ENCODE measurements around the gene SLC39A3. TPM values are rescaled to one million over a fixed set of nuclear protein-coding genes. Genes with fewer than 3 reads are reported as not detected.

SLC39A3 gene
- total and polyA plus RNA-seq, 2 experiments from 2014 or later: 33.5 to 47.4 TPM

- Mint-ChIP-seq H3K4me1 (no peaks in the 10 kb centered on the region), H3K4me3 (no peak overlapping the region), H3K36me3 (ENCODE audit: low read depth) (peaks cover 21% of the 10 kb centered on the region), H3K27me3 (ENCODE audit: insufficient read depth, low read depth, poor library complexity) (peaks cover 4% of the 10 kb centered on the region), H3K27ac (no peak overlapping the region), H3K9me3 (no peaks in the 10 kb centered on the region)
- no peak for DNase-seq (ENCODE audit: low spot score)
- H3K79me2 ChIP-seq (replicated peaks; ENCODE audit: insufficient read depth): peaks cover 87% of the 10 kb centered on the region
- no peak overlapping the region for H3K4me3 ChIP-seq
- no peaks in the 10 kb centered on the region for H3K27me3 ChIP-seq (ENCODE audit: insufficient read depth)
- no peaks in the 10 kb centered on the region for H3K9me2 ChIP-seq (ENCODE audit: insufficient read depth)
- no peak overlapping the region for H2AFZ ChIP-seq
- H3F3A ChIP-seq (replicated peaks; ENCODE audit: low read depth): no peaks in the 10 kb centered on the region
- no peak for ATAC-seq
- H3K4me1 ChIP-seq (ENCODE audit: insufficient read depth): no peaks in the 10 kb centered on the region
- H3K4me2 ChIP-seq: no peak overlapping the region
- peaks cover 62% of the 10 kb centered on the region for H4K20me1 ChIP-seq (replicated peaks; ENCODE audit: insufficient read depth)
- no peaks in the 10 kb centered on the region for H3K36me3 ChIP-seq (ENCODE audit: insufficient read depth)
- no peak for TF ChIP-seq CTCF (conservative IDR thresholded peaks at IDR 0.05; ENCODE audit: low read depth in 2 of 2)
- TF ChIP-seq EZH2phosphoT487 (IDR thresholded peaks at IDR 0.05; ENCODE audit: unreplicated experiment): no peak
- TF ChIP-seq ZNF114 (CRISPR knock-in tag; IDR thresholded peaks at IDR 0.05): no peak
- TF ChIP-seq, protein P1, sequence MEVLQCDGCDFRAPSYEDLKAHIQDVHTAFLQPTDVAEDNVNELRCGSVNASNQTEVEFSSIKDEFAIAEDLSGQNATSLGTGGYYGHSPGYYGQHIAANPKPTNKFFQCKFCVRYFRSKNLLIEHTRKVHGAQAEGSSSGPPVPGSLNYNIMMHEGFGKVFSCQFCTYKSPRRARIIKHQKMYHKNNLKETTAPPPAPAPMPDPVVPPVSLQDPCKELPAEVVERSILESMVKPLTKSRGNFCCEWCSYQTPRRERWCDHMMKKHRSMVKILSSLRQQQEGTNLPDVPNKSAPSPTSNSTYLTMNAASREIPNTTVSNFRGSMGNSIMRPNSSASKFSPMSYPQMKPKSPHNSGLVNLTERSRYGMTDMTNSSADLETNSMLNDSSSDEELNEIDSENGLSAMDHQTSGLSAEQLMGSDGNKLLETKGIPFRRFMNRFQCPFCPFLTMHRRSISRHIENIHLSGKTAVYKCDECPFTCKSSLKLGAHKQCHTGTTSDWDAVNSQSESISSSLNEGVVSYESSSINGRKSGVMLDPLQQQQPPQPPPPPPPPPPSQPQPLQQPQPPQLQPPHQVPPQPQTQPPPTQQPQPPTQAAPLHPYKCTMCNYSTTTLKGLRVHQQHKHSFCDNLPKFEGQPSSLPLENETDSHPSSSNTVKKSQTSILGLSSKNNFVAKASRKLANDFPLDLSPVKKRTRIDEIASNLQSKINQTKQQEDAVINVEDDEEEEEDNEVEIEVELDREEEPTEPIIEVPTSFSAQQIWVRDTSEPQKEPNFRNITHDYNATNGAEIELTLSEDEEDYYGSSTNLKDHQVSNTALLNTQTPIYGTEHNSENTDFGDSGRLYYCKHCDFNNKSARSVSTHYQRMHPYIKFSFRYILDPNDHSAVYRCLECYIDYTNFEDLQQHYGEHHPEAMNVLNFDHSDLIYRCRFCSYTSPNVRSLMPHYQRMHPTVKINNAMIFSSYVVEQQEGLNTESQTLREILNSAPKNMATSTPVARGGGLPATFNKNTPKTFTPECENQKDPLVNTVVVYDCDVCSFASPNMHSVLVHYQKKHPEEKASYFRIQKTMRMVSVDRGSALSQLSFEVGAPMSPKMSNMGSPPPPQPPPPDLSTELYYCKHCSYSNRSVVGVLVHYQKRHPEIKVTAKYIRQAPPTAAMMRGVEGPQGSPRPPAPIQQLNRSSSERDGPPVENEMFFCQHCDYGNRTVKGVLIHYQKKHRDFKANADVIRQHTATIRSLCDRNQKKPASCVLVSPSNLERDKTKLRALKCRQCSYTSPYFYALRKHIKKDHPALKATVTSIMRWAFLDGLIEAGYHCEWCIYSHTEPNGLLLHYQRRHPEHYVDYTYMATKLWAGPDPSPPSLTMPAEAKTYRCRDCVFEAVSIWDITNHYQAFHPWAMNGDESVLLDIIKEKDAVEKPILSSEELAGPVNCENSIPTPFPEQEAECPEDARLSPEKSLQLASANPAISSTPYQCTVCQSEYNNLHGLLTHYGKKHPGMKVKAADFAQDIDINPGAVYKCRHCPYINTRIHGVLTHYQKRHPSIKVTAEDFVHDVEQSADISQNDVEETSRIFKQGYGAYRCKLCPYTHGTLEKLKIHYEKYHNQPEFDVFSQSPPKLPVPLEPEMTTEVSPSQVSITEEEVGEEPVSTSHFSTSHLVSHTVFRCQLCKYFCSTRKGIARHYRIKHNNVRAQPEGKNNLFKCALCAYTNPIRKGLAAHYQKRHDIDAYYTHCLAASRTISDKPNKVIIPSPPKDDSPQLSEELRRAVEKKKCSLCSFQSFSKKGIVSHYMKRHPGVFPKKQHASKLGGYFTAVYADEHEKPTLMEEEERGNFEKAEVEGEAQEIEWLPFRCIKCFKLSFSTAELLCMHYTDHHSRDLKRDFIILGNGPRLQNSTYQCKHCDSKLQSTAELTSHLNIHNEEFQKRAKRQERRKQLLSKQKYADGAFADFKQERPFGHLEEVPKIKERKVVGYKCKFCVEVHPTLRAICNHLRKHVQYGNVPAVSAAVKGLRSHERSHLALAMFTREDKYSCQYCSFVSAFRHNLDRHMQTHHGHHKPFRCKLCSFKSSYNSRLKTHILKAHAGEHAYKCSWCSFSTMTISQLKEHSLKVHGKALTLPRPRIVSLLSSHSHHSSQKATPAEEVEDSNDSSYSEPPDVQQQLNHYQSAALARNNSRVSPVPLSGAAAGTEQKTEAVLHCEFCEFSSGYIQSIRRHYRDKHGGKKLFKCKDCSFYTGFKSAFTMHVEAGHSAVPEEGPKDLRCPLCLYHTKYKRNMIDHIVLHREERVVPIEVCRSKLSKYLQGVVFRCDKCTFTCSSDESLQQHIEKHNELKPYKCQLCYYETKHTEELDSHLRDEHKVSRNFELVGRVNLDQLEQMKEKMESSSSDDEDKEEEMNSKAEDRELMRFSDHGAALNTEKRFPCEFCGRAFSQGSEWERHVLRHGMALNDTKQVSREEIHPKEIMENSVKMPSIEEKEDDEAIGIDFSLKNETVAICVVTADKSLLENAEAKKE (CRISPR knock-in tag; IDR thresholded peaks at IDR 0.05): no peak
- TF ChIP-seq ZNF331 (CRISPR knock-in tag; IDR thresholded peaks at IDR 0.05; ENCODE audit: low read depth): no peak
- TF ChIP-seq JUNB (IDR thresholded peaks at IDR 0.05; ENCODE audit: unreplicated experiment): no peak
- TF ChIP-seq NANOG (IDR thresholded peaks at IDR 0.05; ENCODE audit: borderline replicate concordance): no peak
- no peak for TF ChIP-seq CREB1 (CRISPR knock-in tag; IDR thresholded peaks at IDR 0.05; ENCODE audit: low read depth)
- no peak for TF ChIP-seq EZH2 (IDR thresholded peaks at IDR 0.05; ENCODE audit: low read depth, unreplicated experiment)
- TF ChIP-seq, protein P2, sequence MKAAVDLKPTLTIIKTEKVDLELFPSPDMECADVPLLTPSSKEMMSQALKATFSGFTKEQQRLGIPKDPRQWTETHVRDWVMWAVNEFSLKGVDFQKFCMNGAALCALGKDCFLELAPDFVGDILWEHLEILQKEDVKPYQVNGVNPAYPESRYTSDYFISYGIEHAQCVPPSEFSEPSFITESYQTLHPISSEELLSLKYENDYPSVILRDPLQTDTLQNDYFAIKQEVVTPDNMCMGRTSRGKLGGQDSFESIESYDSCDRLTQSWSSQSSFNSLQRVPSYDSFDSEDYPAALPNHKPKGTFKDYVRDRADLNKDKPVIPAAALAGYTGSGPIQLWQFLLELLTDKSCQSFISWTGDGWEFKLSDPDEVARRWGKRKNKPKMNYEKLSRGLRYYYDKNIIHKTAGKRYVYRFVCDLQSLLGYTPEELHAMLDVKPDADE (IDR thresholded peaks at IDR 0.05): no peak
- no peak for TF ChIP-seq STAT1 (IDR thresholded peaks at IDR 0.05; ENCODE audit: unreplicated experiment)
- no peak for TF ChIP-seq REST (IDR thresholded peaks at IDR 0.05; ENCODE audit: unreplicated experiment)
- TF ChIP-seq POLR2AphosphoS5 (IDR thresholded peaks at IDR 0.05; ENCODE audit: low read depth): no peak
- peak overlapping the region; percentile 63; the same call in 1 of the 2 replicates for H3K27ac ChIP-seq (ENCODE audit: low read depth)
Measured at GRCh38 chr19:2775556-2776430, 36.0 kb upstream of the SLC39A3 start.

Measured in GM23338 (cell line).